ENCODE data around the gene CREM. TPM values are rescaled to one million over a fixed set of nuclear protein-coding genes. Genes with fewer than 3 reads are reported as not detected.

Gene CREM
- total RNA-seq, 2 experiments from 2014 or later = 65.7 to 67.0 TPM

GRCh38 chr10:35097510-35097909 is 29.1 kb upstream of the CREM start:
- no peaks in the 10 kb centered on the region for H3K27me3 ChIP-seq (ENCODE audit: control insufficient read depth in 1 of 2, insufficient read depth in 2 of 2, low read length in 2 of 2)
- no peak overlapping the region for H3K4me3 ChIP-seq (ENCODE audit: low read length)
- H3K27ac Mint-ChIP-seq = no peak overlapping the region
- H3K4me3 Mint-ChIP-seq = no peak overlapping the region
- DNase-seq (no peak), ATAC-seq (ENCODE audit: poor library complexity) (no peak)
- POLR2A ChIA-PET = interaction anchor here (0.9 kb wide), 1 partner anchor 70 kb away, joined by 3 read pairs; no protein-coding TSS in a partner anchor
- no peaks in the 10 kb centered on the region for H3K9me3 ChIP-seq (ENCODE audit: control insufficient read depth in 1 of 2, insufficient read depth in 1 of 2, low read length in 2 of 2)
- H3K27me3 Mint-ChIP-seq = peaks cover 27% of the 10 kb centered on the region
- no peaks in the 10 kb centered on the region for H3K4me1 ChIP-seq (ENCODE audit: insufficient read depth, low read length)
- CTCF ChIA-PET = no interaction called here
- H3K36me3 ChIP-seq (ENCODE audit: insufficient read depth, low read length) = no peaks in the 10 kb centered on the region
- H3K27ac ChIP-seq (ENCODE audit: low read depth in 1 of 2, low read length in 2 of 2) = no peak overlapping the region
- H3K36me3 Mint-ChIP-seq (ENCODE audit: low read depth) = no peaks in the 10 kb centered on the region
- intact Hi-C loops (cut with DNase I, micrococcal nuclease) = no loop called here
- no peaks in the 10 kb centered on the region for H3K9me3 Mint-ChIP-seq
- no peaks in the 10 kb centered on the region for H3K4me1 Mint-ChIP-seq (ENCODE audit: low read depth)
- TF ChIP-seq CTCF (IDR thresholded peaks at IDR 0.05) = no peak

GRCh38 chr10:35103882-35104281 is 22.8 kb upstream of the CREM start:
- Histone ChIP-seq H3K4me1 (ENCODE audit: insufficient read depth, low read length) (no peaks in the 10 kb centered on the region), H3K9me3 (ENCODE audit: control insufficient read depth in 1 of 2, insufficient read depth in 1 of 2, low read length in 2 of 2) (no peaks in the 10 kb centered on the region), H3K36me3 (ENCODE audit: insufficient read depth, low read length) (no peaks in the 10 kb centered on the region), H3K27ac (ENCODE audit: low read depth in 1 of 2, low read length in 2 of 2) (no peak overlapping the region), H3K4me3 (ENCODE audit: low read length) (no peak overlapping the region), H3K27me3 (ENCODE audit: control insufficient read depth in 1 of 2, insufficient read depth in 2 of 2, low read length in 2 of 2) (peaks cover 0 to 2% of the 10 kb centered on the region in 2 experiments)
- CTCF ChIA-PET = no interaction called here
- ATAC-seq (ENCODE audit: poor library complexity) (no peak), DNase-seq (no peak)
- peaks cover 5% of the 10 kb centered on the region for H3K27me3 Mint-ChIP-seq
- no peak overlapping the region for H3K4me3 Mint-ChIP-seq
- H3K9me3 Mint-ChIP-seq = no peaks in the 10 kb centered on the region
- intact Hi-C loops (cut with DNase I, micrococcal nuclease) = no loop called here
- H3K4me1 Mint-ChIP-seq (ENCODE audit: low read depth) = no peaks in the 10 kb centered on the region
- POLR2A ChIA-PET = no interaction called here
- H3K36me3 Mint-ChIP-seq (ENCODE audit: low read depth) = no peaks in the 10 kb centered on the region
- no peak for TF ChIP-seq CTCF (IDR thresholded peaks at IDR 0.05)
- H3K27ac Mint-ChIP-seq = no peak overlapping the region

- CTCF ChIA-PET = interaction anchor here (0.7 to 1.7 kb wide), 3 partner anchors 99 to 305 kb away, joined by 3 to 4 read pairs (median 3); no protein-coding TSS in a partner anchor
- no peaks in the 10 kb centered on the region for H3K36me3 ChIP-seq (ENCODE audit: insufficient read depth, low read length)
- POLR2A ChIA-PET = no interaction called here
Observed at GRCh38 chr10:35112571-35112970, 14.1 kb upstream of the CREM start.

More at GRCh38 chr10:35112571-35112970, 14.1 kb upstream of the CREM start:
- Mint-ChIP-seq H3K4me3 (no peak overlapping the region), H3K27ac (no peak overlapping the region), H3K4me1 (ENCODE audit: low read depth) (no peaks in the 10 kb centered on the region), H3K9me3 (no peaks in the 10 kb centered on the region), H3K36me3 (ENCODE audit: low read depth) (no peaks in the 10 kb centered on the region), H3K27me3 (no peaks in the 10 kb centered on the region)
- no peak overlapping the region for H3K27ac ChIP-seq (ENCODE audit: low read depth in 1 of 2, low read length in 2 of 2)
- no peaks in the 10 kb centered on the region for H3K27me3 ChIP-seq (ENCODE audit: control insufficient read depth in 1 of 2, insufficient read depth in 2 of 2, low read length in 2 of 2)
- no peak overlapping the region for H3K4me3 ChIP-seq (ENCODE audit: low read length)
- intact Hi-C loops (cut with DNase I, micrococcal nuclease) = loop anchor here in 1 of 2 experiments (10.0 kb wide), 1 partner anchor 452 kb away; no protein-coding TSS in a partner anchor
- no peak for DNase-seq
- TF ChIP-seq CTCF (IDR thresholded peaks at IDR 0.05) = no peak
- no peak for ATAC-seq (ENCODE audit: poor library complexity)
- no peaks in the 10 kb centered on the region for H3K4me1 ChIP-seq (ENCODE audit: insufficient read depth, low read length)
- no peaks in the 10 kb centered on the region for H3K9me3 ChIP-seq (ENCODE audit: control insufficient read depth in 1 of 2, insufficient read depth in 1 of 2, low read length in 2 of 2)
